ENCODE measurements around the gene CDH15. TPM values are rescaled to one million over a fixed set of nuclear protein-coding genes. Genes with fewer than 3 reads are reported as not detected.

Gene CDH15
- total RNA-seq, 1 donor from 2014 or later: not detected

GRCh38 chr16:89209522-89210044 lies 38.0 kb downstream of the CDH15 start:
- Mint-ChIP-seq H3K27ac (no peak overlapping the region), H3K27me3 (ENCODE audit: insufficient read depth, low read depth) (peaks cover 15% of the 10 kb centered on the region), H3K4me1 (no peaks in the 10 kb centered on the region), H3K9me3 (no peaks in the 10 kb centered on the region), H3K36me3 (no peaks in the 10 kb centered on the region), H3K4me3 (no peak overlapping the region)
- H3K4me1 ChIP-seq: no peaks in the 10 kb centered on the region
- H4K20me1 ChIP-seq (ENCODE audit: low read depth): no peaks in the 10 kb centered on the region
- no peak overlapping the region for H3K9ac ChIP-seq
- H3F3A ChIP-seq (ENCODE audit: low read depth): no peaks in the 10 kb centered on the region
- H3K4me3 ChIP-seq: no peak overlapping the region
- H3K27me3 ChIP-seq: peaks cover 54% of the 10 kb centered on the region
- no peaks in the 10 kb centered on the region for H3K9me3 ChIP-seq (ENCODE audit: low read depth)
- TF ChIP-seq CTCF (IDR thresholded peaks at IDR 0.05): peak; percentile 17
- no peak for TF ChIP-seq EZH2 (IDR thresholded peaks at IDR 0.05)
- no peak for DNase-seq (ENCODE audit: low spot score)
- no peak overlapping the region for H2AFZ ChIP-seq (replicated peaks)
- H3K27ac ChIP-seq: no peak overlapping the region
- no peak overlapping the region for H3K4me2 ChIP-seq
- no peaks in the 10 kb centered on the region for H3K79me2 ChIP-seq (ENCODE audit: low read depth)
- H3K36me3 ChIP-seq: no peaks in the 10 kb centered on the region

- H4K20me1 ChIP-seq (ENCODE audit: low read depth): no peaks in the 10 kb centered on the region
- H3F3A ChIP-seq (ENCODE audit: low read depth): no peaks in the 10 kb centered on the region
These were observed 38.8 kb downstream of the CDH15 start for GRCh38 chr16:89210165-89210903.

GRCh38 chr16:89210904-89211515 lies 39.5 kb downstream of the CDH15 start:
- Mint-ChIP-seq H3K4me3 (no peak overlapping the region), H3K36me3 (no peaks in the 10 kb centered on the region), H3K27me3 (ENCODE audit: insufficient read depth, low read depth) (peaks cover 11% of the 10 kb centered on the region), H3K4me1 (no peaks in the 10 kb centered on the region), H3K9me3 (no peaks in the 10 kb centered on the region), H3K27ac (peak overlapping the region; percentile 4)
- H3K36me3 ChIP-seq: no peaks in the 10 kb centered on the region
- H3K27ac ChIP-seq: no peak overlapping the region
- no peak overlapping the region for H3K9ac ChIP-seq
- no peak for DNase-seq (ENCODE audit: low spot score)
- peaks cover 47% of the 10 kb centered on the region for H3K27me3 ChIP-seq
- H3F3A ChIP-seq (ENCODE audit: low read depth): no peaks in the 10 kb centered on the region
- H3K4me3 ChIP-seq: no peak overlapping the region
- no peaks in the 10 kb centered on the region for H3K4me1 ChIP-seq
- no peaks in the 10 kb centered on the region for H3K9me3 ChIP-seq (ENCODE audit: low read depth)
- no peak overlapping the region for H3K4me2 ChIP-seq
- H4K20me1 ChIP-seq (ENCODE audit: low read depth): no peaks in the 10 kb centered on the region
- TF ChIP-seq EZH2 (IDR thresholded peaks at IDR 0.05) (no peak), CTCF (IDR thresholded peaks at IDR 0.05) (no peak), EZH2phosphoT487 (IDR thresholded peaks at IDR 0.05) (no peak)
- no peaks in the 10 kb centered on the region for H3K79me2 ChIP-seq (ENCODE audit: low read depth)
- no peak overlapping the region for H2AFZ ChIP-seq (replicated peaks)

More at GRCh38 chr16:89210165-89210903, 38.8 kb downstream of the CDH15 start:
- Mint-ChIP-seq H3K36me3 (no peaks in the 10 kb centered on the region), H3K27me3 (ENCODE audit: insufficient read depth, low read depth) (peaks cover 11% of the 10 kb centered on the region), H3K9me3 (no peaks in the 10 kb centered on the region), H3K27ac (peak overlapping the region; percentile 4), H3K4me1 (no peaks in the 10 kb centered on the region), H3K4me3 (no peak overlapping the region)
- Histone ChIP-seq H3K36me3 (no peaks in the 10 kb centered on the region), H3K9ac (no peak overlapping the region), H3K27me3 (peaks cover 48% of the 10 kb centered on the region), H2AFZ (replicated peaks) (no peak overlapping the region), H3K27ac (no peak overlapping the region), H3K79me2 (ENCODE audit: low read depth) (no peaks in the 10 kb centered on the region), H3K4me1 (no peaks in the 10 kb centered on the region), H3K4me2 (no peak overlapping the region), H3K4me3 (no peak overlapping the region), H3K9me3 (ENCODE audit: low read depth) (no peaks in the 10 kb centered on the region)
- TF ChIP-seq EZH2 (IDR thresholded peaks at IDR 0.05): no peak
- TF ChIP-seq CTCF (IDR thresholded peaks at IDR 0.05): no peak
- no peak for TF ChIP-seq EZH2phosphoT487 (IDR thresholded peaks at IDR 0.05)
- DNase-seq (ENCODE audit: low spot score): no peak

Measured in neural progenitor cell (in vitro differentiated cells).